Measurements from ENCODE around the gene CDCA7L. TPM values are rescaled to one million over a fixed set of nuclear protein-coding genes. Genes with fewer than 3 reads are reported as not detected.

CDCA7L gene
- 32.1 and 55.8 TPM in 2 replicates for total RNA-seq

GRCh38 chr7:21945454-21946221 is at the start of gene CDCA7L:
CDCA7L (minus strand) TSS chr7:21945899; CDS start chr7:21945804, 95 bp downstream.

